Activated CD4-positive, alpha-beta memory T cell treated with anti-CD3 and anti-CD28 coated beads for 36 hours (primary cell): ENCODE data around the gene SNPH. TPM values are rescaled to one million over a fixed set of nuclear protein-coding genes. Genes with fewer than 3 reads are reported as not detected.

Experiments
- CTCF ChIA-PET: fragments of 350-600 bp; sonication (Branson Sonifier 250); formaldehyde crosslinking; loops from one replicate; lab custom pipeline; 2021; ENCODE audit warnings: antibody characterized with exemption, inconsistent platforms; lab: Charles Lee
- POLR2A ChIA-PET: fragments of 350-600 bp; sonication (Branson Sonifier 250); formaldehyde crosslinking; loops from one replicate; lab custom pipeline; 2021; ENCODE audit warnings: antibody characterized with exemption; lab: Charles Lee
- DNase-seq: peaks from one replicate; pipeline ENCODE4 v3.0.0-alpha.2; 2020
- H3K27ac Mint-ChIP-seq: one replicate; pipeline ENCODE4 v1.8.0; 2021; ENCODE audit warnings: mixed read lengths
- H3K27me3 Mint-ChIP-seq: one replicate; pipeline ENCODE4 v1.8.0; 2021; ENCODE audit warnings: mixed read lengths
- H3K36me3 Mint-ChIP-seq: one replicate; pipeline ENCODE4 v1.8.0; 2021; ENCODE audit warnings: mixed read lengths
- H3K4me1 Mint-ChIP-seq: one replicate; pipeline ENCODE4 v1.8.0; 2021; ENCODE audit warnings: low read depth, mixed read lengths
- H3K4me3 Mint-ChIP-seq: one replicate; pipeline ENCODE4 v1.8.0; 2021; ENCODE audit warnings: mild to moderate bottlenecking, mixed read lengths
- H3K9me3 Mint-ChIP-seq: one replicate; pipeline ENCODE4 v1.8.0; 2021; ENCODE audit warnings: mixed read lengths
- intact Hi-C: fragments of 100-400 bp; cut with micrococcal nuclease; formaldehyde crosslinking; loops from one replicate; pipeline ENCODE4 v1.15.1; 2023
- total RNA-seq, 2 experiments: library from RNA; stranded (reverse); gene quantifications; one replicate each; pipeline ENCODE4 v1.2.3, GENCODE V29; 2021

The SNPH gene
- total RNA-seq, 2 experiments from 2014 or later, result 3.4 to 4.3 TPM

- DNase-seq, result no peak
- H3K27ac Mint-ChIP-seq, result no peak overlapping the region
- POLR2A ChIA-PET, result no interaction called here
These were observed 44.6 kb downstream of the SNPH start for GRCh38 chr20:1310506-1311190.

GRCh38 chr20:1312308-1312707 lies 46.2 kb downstream of the SNPH start:
- Mint-ChIP-seq H3K27me3 (no peaks in the 10 kb centered on the region), H3K4me3 (no peak overlapping the region), H3K27ac (no peak overlapping the region), H3K36me3 (no peaks in the 10 kb centered on the region), H3K9me3 (no peaks in the 10 kb centered on the region), H3K4me1 (peaks cover 8% of the 10 kb centered on the region)
- ChIA-PET CTCF (interaction anchor here (0.7 to 2.6 kb wide), 23 partner anchors 10 to 192 kb away, joined by 3 to 42 read pairs (median 5); partner anchors contain the start of genes FKBP1A, NSFL1C and SDCBP2), POLR2A (no interaction called here)
- no peak for DNase-seq
- intact Hi-C loops, result no loop called here

More at GRCh38 chr20:1310506-1311190, 44.6 kb downstream of the SNPH start:
- Mint-ChIP-seq H3K27me3 (no peaks in the 10 kb centered on the region), H3K4me1 (peaks cover 5% of the 10 kb centered on the region), H3K4me3 (no peak overlapping the region), H3K36me3 (no peaks in the 10 kb centered on the region), H3K9me3 (no peaks in the 10 kb centered on the region)
- intact Hi-C loops, result no loop called here
- CTCF ChIA-PET, result interaction anchor here (0.9 kb wide), 1 partner anchor 126 kb away, joined by 6 read pairs; no protein-coding TSS in a partner anchor

DNA sequence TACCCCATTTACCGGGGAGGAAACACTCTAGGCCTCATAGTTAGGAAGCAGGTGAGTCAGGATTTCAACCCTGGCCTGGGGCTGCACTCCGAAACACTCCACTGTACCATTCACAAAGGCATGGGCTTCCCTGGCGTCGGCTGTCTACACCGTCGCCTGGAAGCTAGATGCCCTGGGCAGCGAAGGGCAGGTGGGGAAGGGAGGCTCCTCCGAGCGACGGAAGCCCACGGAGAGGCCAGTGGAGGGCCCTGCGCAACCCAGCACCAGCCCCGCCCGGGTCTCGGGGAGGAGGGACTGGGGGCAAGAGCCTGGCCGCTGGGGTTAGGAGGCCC lies 46.8 kb downstream of the SNPH start:
- Mint-ChIP-seq H3K27ac (no peak overlapping the region), H3K4me1 (peaks cover 9% of the 10 kb centered on the region), H3K27me3 (no peaks in the 10 kb centered on the region), H3K4me3 (no peak overlapping the region), H3K9me3 (no peaks in the 10 kb centered on the region), H3K36me3 (no peaks in the 10 kb centered on the region)
- no peak for DNase-seq
- ChIA-PET POLR2A (no interaction called here), CTCF (interaction anchor here (0.6 to 2.6 kb wide), 27 partner anchors 8 to 464 kb away, joined by 3 to 42 read pairs (median 5); partner anchors contain the start of genes FKBP1A, NSFL1C and SDCBP2)
- intact Hi-C loops, result loop anchor here (1.0 kb wide), 1 partner anchor 124 kb away; no protein-coding TSS in a partner anchor

- H3K27ac Mint-ChIP-seq, result no peak overlapping the region
- H3K36me3 Mint-ChIP-seq, result no peaks in the 10 kb centered on the region
- ChIA-PET POLR2A (no interaction called here), CTCF (interaction anchor here (0.6 to 2.6 kb wide), 27 partner anchors 9 to 464 kb away, joined by 3 to 42 read pairs (median 5); partner anchors contain the start of genes FKBP1A, NSFL1C and SDCBP2)
- H3K27me3 Mint-ChIP-seq, result no peaks in the 10 kb centered on the region
- peaks cover 13% of the 10 kb centered on the region for H3K4me1 Mint-ChIP-seq
- no peaks in the 10 kb centered on the region for H3K9me3 Mint-ChIP-seq
- peak; percentile 70 for DNase-seq
- intact Hi-C loops, result loop anchor here (1.0 kb wide), 1 partner anchor 124 kb away; no protein-coding TSS in a partner anchor
- no peak overlapping the region for H3K4me3 Mint-ChIP-seq
These were observed 47.3 kb downstream of the SNPH start for GRCh38 chr20:1313236-1313964.

DNA sequence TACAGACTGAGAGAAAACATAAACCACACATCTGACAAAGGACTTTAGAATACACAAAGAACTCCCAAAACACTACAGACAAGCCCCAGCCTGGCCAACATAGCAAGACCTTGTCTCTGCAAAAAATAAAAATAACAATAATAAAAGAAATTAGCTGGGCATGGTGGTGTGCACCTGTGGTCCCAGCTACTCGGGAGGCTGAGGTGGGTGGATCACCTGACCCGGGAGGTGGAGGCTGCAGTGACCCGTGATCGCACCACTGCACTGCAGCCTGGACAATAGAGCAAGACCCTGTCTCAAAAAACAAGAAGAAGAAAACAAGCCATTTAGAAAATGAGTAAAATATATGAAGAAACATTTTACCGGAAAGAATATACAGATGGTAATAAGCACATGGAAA lies 49.7 kb downstream of the SNPH start:
- no peak for DNase-seq
- Mint-ChIP-seq H3K27ac (no peak overlapping the region), H3K9me3 (no peaks in the 10 kb centered on the region), H3K4me3 (no peak overlapping the region), H3K27me3 (no peaks in the 10 kb centered on the region), H3K4me1 (peaks cover 16% of the 10 kb centered on the region), H3K36me3 (no peaks in the 10 kb centered on the region)
- intact Hi-C loops, result no loop called here
- ChIA-PET CTCF (interaction anchor here (1.5 to 5.7 kb wide), 2 partner anchors 81 to 121 kb away, joined by 4 to 59 read pairs; no protein-coding TSS in a partner anchor), POLR2A (no interaction called here)

- no peaks in the 10 kb centered on the region for H3K9me3 Mint-ChIP-seq
- DNase-seq, result no peak
- no peak overlapping the region for H3K27ac Mint-ChIP-seq
- ChIA-PET POLR2A (no interaction called here), CTCF (interaction anchor here (5.7 kb wide), 1 partner anchor 119 kb away, joined by 59 read pairs; no protein-coding TSS in a partner anchor)
- intact Hi-C loops, result no loop called here
- H3K4me3 Mint-ChIP-seq, result no peak overlapping the region
- peaks cover 16% of the 10 kb centered on the region for H3K4me1 Mint-ChIP-seq
- H3K27me3 Mint-ChIP-seq, result no peaks in the 10 kb centered on the region
- H3K36me3 Mint-ChIP-seq, result no peaks in the 10 kb centered on the region
These were observed 51.6 kb downstream of the SNPH start for GRCh38 chr20:1317545-1318255.

DNA sequence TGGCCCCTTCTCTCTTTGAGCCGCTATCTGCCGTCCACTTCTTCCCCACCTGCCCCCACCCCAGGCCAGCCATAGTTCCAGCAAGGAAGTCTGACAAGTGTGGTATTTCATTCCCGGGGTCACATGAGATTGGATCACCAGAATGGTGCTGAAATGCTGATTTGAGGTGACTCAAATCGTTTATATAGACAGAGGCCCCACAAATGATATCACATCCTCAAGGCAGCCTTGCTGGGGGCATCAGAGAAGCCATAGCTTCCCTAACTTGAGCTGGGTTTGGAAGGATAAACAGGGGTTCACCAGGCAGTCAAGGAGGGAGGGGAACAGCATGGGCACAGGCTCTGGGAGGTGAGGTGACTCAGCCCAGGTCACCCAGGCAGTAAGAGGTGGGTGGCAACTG lies 53.0 kb downstream of the SNPH start:
- ChIA-PET CTCF (interaction anchor here (5.7 kb wide), 1 partner anchor 118 kb away, joined by 59 read pairs; no protein-coding TSS in a partner anchor), POLR2A (no interaction called here)
- H3K27me3 Mint-ChIP-seq, result no peaks in the 10 kb centered on the region
- H3K36me3 Mint-ChIP-seq, result no peaks in the 10 kb centered on the region
- intact Hi-C loops, result no loop called here
- H3K27ac Mint-ChIP-seq, result no peak overlapping the region
- H3K4me3 Mint-ChIP-seq, result no peak overlapping the region
- H3K4me1 Mint-ChIP-seq, result peaks cover 13% of the 10 kb centered on the region
- no peaks in the 10 kb centered on the region for H3K9me3 Mint-ChIP-seq
- DNase-seq, result no peak

GRCh38 chr20:1319462-1319861 lies 53.4 kb downstream of the SNPH start:
- intact Hi-C loops, result no loop called here
- H3K27ac Mint-ChIP-seq, result no peak overlapping the region
- POLR2A ChIA-PET, result no interaction called here
- no peaks in the 10 kb centered on the region for H3K27me3 Mint-ChIP-seq
- no peak overlapping the region for H3K4me3 Mint-ChIP-seq
- CTCF ChIA-PET, result interaction anchor here (5.7 kb wide), 1 partner anchor 118 kb away, joined by 59 read pairs; no protein-coding TSS in a partner anchor
- no peak for DNase-seq
- H3K36me3 Mint-ChIP-seq, result no peaks in the 10 kb centered on the region
- H3K9me3 Mint-ChIP-seq, result no peaks in the 10 kb centered on the region
- peaks cover 13% of the 10 kb centered on the region for H3K4me1 Mint-ChIP-seq

- peaks cover 13% of the 10 kb centered on the region for H3K4me1 Mint-ChIP-seq
- ChIA-PET POLR2A (no interaction called here), CTCF (interaction anchor here (5.7 kb wide), 1 partner anchor 117 kb away, joined by 59 read pairs; no protein-coding TSS in a partner anchor)
- intact Hi-C loops, result no loop called here
- H3K9me3 Mint-ChIP-seq, result no peaks in the 10 kb centered on the region
- no peak overlapping the region for H3K4me3 Mint-ChIP-seq
- H3K27ac Mint-ChIP-seq, result no peak overlapping the region
- no peaks in the 10 kb centered on the region for H3K36me3 Mint-ChIP-seq
- no peaks in the 10 kb centered on the region for H3K27me3 Mint-ChIP-seq
- no peak for DNase-seq
These were observed 53.9 kb downstream of the SNPH start for GRCh38 chr20:1320016-1320415.

GRCh38 chr20:1320902-1321653 lies 55.0 kb downstream of the SNPH start:
- ChIA-PET POLR2A (no interaction called here), CTCF (interaction anchor here (1.0 kb wide), 1 partner anchor 145 kb away, joined by 6 read pairs; the partner anchor contains the start of gene NSFL1C)
- H3K36me3 Mint-ChIP-seq, result no peaks in the 10 kb centered on the region
- H3K4me1 Mint-ChIP-seq, result peaks cover 13% of the 10 kb centered on the region
- H3K27me3 Mint-ChIP-seq, result no peaks in the 10 kb centered on the region
- intact Hi-C loops, result no loop called here
- DNase-seq, result no peak
- no peak overlapping the region for H3K4me3 Mint-ChIP-seq
- no peak overlapping the region for H3K27ac Mint-ChIP-seq
- no peaks in the 10 kb centered on the region for H3K9me3 Mint-ChIP-seq

GRCh38 chr20:1321654-1321939 lies 55.5 kb downstream of the SNPH start:
- Mint-ChIP-seq H3K4me1 (peaks cover 13% of the 10 kb centered on the region), H3K36me3 (no peaks in the 10 kb centered on the region), H3K27me3 (no peaks in the 10 kb centered on the region), H3K9me3 (no peaks in the 10 kb centered on the region), H3K4me3 (no peak overlapping the region), H3K27ac (no peak overlapping the region)
- DNase-seq, result no peak
- ChIA-PET POLR2A (no interaction called here), CTCF (interaction anchor here (1.0 to 1.7 kb wide), 5 partner anchors 11 to 145 kb away, joined by 3 to 6 read pairs (median 5); partner anchors contain the start of gene NSFL1C)
- intact Hi-C loops, result no loop called here
